GM23338 (cell line): ENCODE data around the gene SERPINE2.

Source experiments
- CTCF ChIP-seq, 2 experiments: fragments of 200-600 bp in 1 of 2; sonication (generic) in 1 of 2; conservative IDR thresholded peaks; 2 replicates each; pipeline versions ENCODE4 v1.5.1 to v1.6.1; 2016 to 2017; ENCODE audit warnings: antibody characterized with exemption in 2 of 2, low read depth in 2 of 2, mild to moderate bottlenecking in 2 of 2, moderate library complexity in 1 of 2
- ETS1 ChIP-seq: IDR thresholded peaks from 2 replicates; pipeline ENCODE4 v1.6.1; 2016; ENCODE audit warnings: antibody characterized with exemption
- EZH2 ChIP-seq: fragments of 200-600 bp; sonication (generic); IDR thresholded peaks from one replicate; pipeline ENCODE4 v1.8.0; 2017; ENCODE audit warnings: antibody characterized with exemption, mild to moderate bottlenecking, low read depth; ENCODE audit not compliant: unreplicated experiment
- EZH2phosphoT487 ChIP-seq: fragments of 200-600 bp; sonication (generic); IDR thresholded peaks from one replicate; pipeline ENCODE4 v1.8.1; 2018; ENCODE audit warnings: antibody characterized with exemption; ENCODE audit not compliant: unreplicated experiment
- NANOG ChIP-seq: IDR thresholded peaks from 2 replicates; pipeline ENCODE4 v1.6.1; 2016; ENCODE audit warnings: antibody characterized with exemption, borderline replicate concordance
- POLR2AphosphoS5 ChIP-seq: IDR thresholded peaks from 2 replicates; pipeline ENCODE4 v1.6.1; 2016; ENCODE audit warnings: antibody characterized with exemption, low read depth
- ZNF331 ChIP-seq: fragments of 250-450 bp; sonication (Bioruptor Pico); IDR thresholded peaks from 2 replicates; pipeline ENCODE4 v1.5.0; 2020; ENCODE audit warnings: low read depth, mild to moderate bottlenecking, moderate library complexity

- TF ChIP-seq CTCF (conservative IDR thresholded peaks at IDR 0.05; ENCODE audit: low read depth in 2 of 2) (no peak), EZH2 (no peak), EZH2phosphoT487 (no peak), ZNF331 (no peak), POLR2AphosphoS5 (no peak), ETS1 (no peak), NANOG (no peak)
Observed at GRCh38 chr2:224040753-224041152, 1.7 kb upstream of the SERPINE2 start.
